ENCODE measurements around the gene COL9A1. TPM values are rescaled to one million over a fixed set of nuclear protein-coding genes. Genes with fewer than 3 reads are reported as not detected.

COL9A1 gene
- total RNA-seq, 2 donors from 2014 or later: 5.8 to 10.0 TPM

GRCh38 chr6:70196531-70196930 is 106.4 kb downstream of the COL9A1 start:
- Mint-ChIP-seq H3K27ac (no peak overlapping the region), H3K4me3 (no peak overlapping the region), H3K9me3 (no peaks in the 10 kb centered on the region), H3K36me3 (ENCODE audit: low read depth) (no peaks in the 10 kb centered on the region), H3K4me1 (no peaks in the 10 kb centered on the region), H3K27me3 (ENCODE audit: insufficient read depth) (no peaks in the 10 kb centered on the region)
- no peak for DNase-seq
- H3K27me3 ChIP-seq (ENCODE audit: control insufficient read depth, insufficient read depth, low read length, poor library complexity, severe bottlenecking): no peaks in the 10 kb centered on the region
- no peaks in the 10 kb centered on the region for H3K4me1 ChIP-seq (ENCODE audit: control insufficient read depth, insufficient read depth, low read length)
- H3K36me3 ChIP-seq (ENCODE audit: control insufficient read depth, insufficient read depth, low read length): no peaks in the 10 kb centered on the region
- no peak overlapping the region for H3K9ac ChIP-seq (ENCODE audit: extremely low read depth, low read length, poor library complexity, severe bottlenecking)
- no peak overlapping the region for H3K27ac ChIP-seq (ENCODE audit: low read depth, low read length)
- 100% methylated on average over 1 of the region's 2 CpGs; no CpG with 5 or more reads in 1 of the 2 experiments for WGBS, 2 experiments (ENCODE audit: insufficient coverage in 1 of 2, insufficient read length in 1 of 2)
- no peaks in the 10 kb centered on the region for H3K9me3 ChIP-seq (ENCODE audit: control insufficient read depth, low read length)
- TF ChIP-seq CTCF (conservative IDR thresholded peaks at IDR 0.05): no peak
- no peak overlapping the region for H3K4me3 ChIP-seq (ENCODE audit: low read length)

GRCh38 chr6:70194421-70194820 is 108.5 kb downstream of the COL9A1 start:
- Histone ChIP-seq H3K36me3 (ENCODE audit: control insufficient read depth, insufficient read depth, low read length) (no peaks in the 10 kb centered on the region), H3K27me3 (ENCODE audit: control insufficient read depth, insufficient read depth, low read length, poor library complexity, severe bottlenecking) (no peaks in the 10 kb centered on the region), H3K9me3 (ENCODE audit: control insufficient read depth, low read length) (no peaks in the 10 kb centered on the region), H3K4me1 (ENCODE audit: control insufficient read depth, insufficient read depth, low read length) (no peaks in the 10 kb centered on the region), H3K9ac (ENCODE audit: extremely low read depth, low read length, poor library complexity, severe bottlenecking) (no peak overlapping the region), H3K4me3 (ENCODE audit: low read length) (no peak overlapping the region), H3K27ac (ENCODE audit: low read depth, low read length) (no peak overlapping the region)
- Mint-ChIP-seq H3K27me3 (ENCODE audit: insufficient read depth) (no peaks in the 10 kb centered on the region), H3K27ac (no peak overlapping the region), H3K9me3 (no peaks in the 10 kb centered on the region), H3K36me3 (ENCODE audit: low read depth) (no peaks in the 10 kb centered on the region), H3K4me3 (no peak overlapping the region), H3K4me1 (no peaks in the 10 kb centered on the region)
- no peak for DNase-seq
- TF ChIP-seq CTCF (conservative IDR thresholded peaks at IDR 0.05): no peak

- Histone ChIP-seq H3K27ac (ENCODE audit: low read depth, low read length) (no peak overlapping the region), H3K9me3 (ENCODE audit: control insufficient read depth, low read length) (no peaks in the 10 kb centered on the region), H3K4me1 (ENCODE audit: control insufficient read depth, insufficient read depth, low read length) (no peaks in the 10 kb centered on the region), H3K9ac (ENCODE audit: extremely low read depth, low read length, poor library complexity, severe bottlenecking) (no peak overlapping the region), H3K4me3 (ENCODE audit: low read length) (no peak overlapping the region), H3K36me3 (ENCODE audit: control insufficient read depth, insufficient read depth, low read length) (no peaks in the 10 kb centered on the region), H3K27me3 (ENCODE audit: control insufficient read depth, insufficient read depth, low read length, poor library complexity, severe bottlenecking) (peaks cover 6% of the 10 kb centered on the region)
- no peak overlapping the region for H3K4me3 Mint-ChIP-seq
- no peaks in the 10 kb centered on the region for H3K9me3 Mint-ChIP-seq
- no peaks in the 10 kb centered on the region for H3K4me1 Mint-ChIP-seq
- no peaks in the 10 kb centered on the region for H3K36me3 Mint-ChIP-seq (ENCODE audit: low read depth)
- DNase-seq: no peak
- H3K27me3 Mint-ChIP-seq (ENCODE audit: insufficient read depth): no peaks in the 10 kb centered on the region
- no peak for TF ChIP-seq CTCF (conservative IDR thresholded peaks at IDR 0.05)
- WGBS, 2 experiments (ENCODE audit: insufficient coverage in 1 of 2, insufficient read length in 1 of 2): 94 to 98% methylated on average over 3 to 6 of the region's 6 CpGs
- H3K27ac Mint-ChIP-seq: no peak overlapping the region
These were observed 114.7 kb downstream of the COL9A1 start for GRCh38 chr6:70188202-70188601.

Measured in endodermal cell (in vitro differentiated cells).